HG02798 (cell line): ENCODE data around the gene SUPT20H.
"Not testable (repeated sequence)": the region's sequence is repeated elsewhere in the genome, so short reads cannot be mapped to it uniquely, and the experiment has no call there.

ENCODE experiments used
- ATAC-seq: cut with Tn5 transposase; IDR thresholded peaks from one replicate; pipeline ENCODE4 v1.9.1; 2021; ENCODE audit warnings: mild to moderate bottlenecking; ENCODE audit not compliant: unreplicated experiment, poor library complexity

SUPT20H gene

GRCh38 chr13:37070956-37071355, 11.5 kb upstream of the SUPT20H start:
- no peak for ATAC-seq

- ATAC-seq = no peak
These were observed 10.7 kb upstream of the SUPT20H start for GRCh38 chr13:37070145-37070695.

- ATAC-seq = no peak
These were observed 10.2 kb upstream of the SUPT20H start for GRCh38 chr13:37069597-37070103.

- ATAC-seq = no peak
These were observed 9.5 kb upstream of the SUPT20H start for GRCh38 chr13:37068962-37069361.

- ATAC-seq = peak; percentile 54
These were observed 8.4 kb upstream of the SUPT20H start for GRCh38 chr13:37067874-37068273.

- ATAC-seq = no peak
These were observed 6.5 kb upstream of the SUPT20H start for GRCh38 chr13:37065890-37066526.

- ATAC-seq = no peak
These were observed 332 bp upstream of the SUPT20H start for GRCh38 chr13:37059848-37060192.

GRCh38 chr13:37056228-37056627, 3.3 kb downstream of the SUPT20H start:
- ATAC-seq = not testable (repeated sequence)

- not testable (repeated sequence) for ATAC-seq
These were observed 6.4 kb downstream of the SUPT20H start for GRCh38 chr13:37053111-37053510.

GRCh38 chr13:37049810-37050209, 9.7 kb downstream of the SUPT20H start:
- ATAC-seq = no peak

GRCh38 chr13:37047846-37048245, 11.6 kb downstream of the SUPT20H start:
- ATAC-seq = no peak

- no peak for ATAC-seq
These were observed 12.5 kb downstream of the SUPT20H start for GRCh38 chr13:37047032-37047431.

- ATAC-seq = no peak
These were observed 13.4 kb downstream of the SUPT20H start for GRCh38 chr13:37046062-37046461.

GRCh38 chr13:37040789-37041188, 18.7 kb downstream of the SUPT20H start:
- no peak for ATAC-seq

- no peak for ATAC-seq
These were observed 19.6 kb downstream of the SUPT20H start for GRCh38 chr13:37039896-37040295.

GRCh38 chr13:37037241-37037640, 22.2 kb downstream of the SUPT20H start:
- ATAC-seq = no peak

GRCh38 chr13:37029617-37030016, 29.9 kb downstream of the SUPT20H start:
- ATAC-seq = no peak

GRCh38 chr13:37027639-37028038, 31.8 kb downstream of the SUPT20H start:
- no peak for ATAC-seq

GRCh38 chr13:37026771-37027170, 32.7 kb downstream of the SUPT20H start:
- no peak for ATAC-seq

- no peak for ATAC-seq
These were observed 35.6 kb downstream of the SUPT20H start for GRCh38 chr13:37023871-37024270.

GRCh38 chr13:37014609-37015008, 44.9 kb downstream of the SUPT20H start:
- no peak for ATAC-seq

- ATAC-seq = no peak
These were observed 47.7 kb downstream of the SUPT20H start for GRCh38 chr13:37011788-37012187.
